H1 (cell line): ENCODE measurements around the gene HNRNPAB. TPM values are rescaled to one million over a fixed set of nuclear protein-coding genes. Genes with fewer than 3 reads are reported as not detected.

Experiments used
- CTCF ChIA-PET: fragments of 300-600 bp; sonication (Branson Sonifier 250); formaldehyde crosslinking; loops from one replicate; lab custom pipeline; 2021; ENCODE audit not compliant: partially characterized antibody; lab: Charles Lee
- POLR2A ChIA-PET: fragments of 300-600 bp; sonication (Branson Sonifier 250); formaldehyde crosslinking; loops from one replicate; lab custom pipeline; 2021; ENCODE audit warnings: inconsistent platforms; ENCODE audit not compliant: partially characterized antibody; lab: Charles Lee
- DNase-seq, 2 experiments: peaks; one replicate each; pipeline versions ENCODE4 v3.0.0 to v3.0.0-alpha.2; 2010 to 2022; ENCODE audit warnings: low spot score in 2 of 2, low read depth in 1 of 2, mixed read lengths in 1 of 2
- FAIRE-seq: peaks from 2 replicates; lab custom pipeline; 2011; peaks lifted over from hg19 to GRCh38; lab: Jason Lieb, UNC
- H2AFZ ChIP-seq: 2 replicates; pipeline ENCODE4 v1.8.1; 2012; ENCODE audit warnings: low read length, inconsistent platforms
- H2AK5ac ChIP-seq: 2 replicates; pipeline ENCODE4 v1.6.1; 2013; ENCODE audit warnings: low read depth, low read length
- H2BK120ac ChIP-seq: replicated peaks from 2 replicates; pipeline ENCODE3; 2013; ENCODE audit warnings: low read depth, low read length, inconsistent platforms
- H2BK12ac ChIP-seq: 2 replicates; pipeline ENCODE4 v1.6.1; 2013; ENCODE audit warnings: low read depth, low read length
- H2BK15ac ChIP-seq: 2 replicates; pipeline ENCODE4 v1.6.1; 2013; ENCODE audit warnings: low read length
- H2BK20ac ChIP-seq: 2 replicates; pipeline ENCODE4 v1.6.1; 2013; ENCODE audit warnings: low read length
- H2BK5ac ChIP-seq: 2 replicates; pipeline ENCODE4 v1.6.1; 2013; ENCODE audit warnings: low read depth, low read length
- H3K14ac ChIP-seq: 2 replicates; pipeline ENCODE4 v1.6.1; 2013; ENCODE audit warnings: inconsistent platforms; ENCODE audit not compliant: insufficient read length
- H3K18ac ChIP-seq: 2 replicates; pipeline ENCODE4 v1.6.1; 2013; ENCODE audit warnings: low read length; ENCODE audit errors: extremely low read depth
- H3K23ac ChIP-seq: 2 replicates; pipeline ENCODE4 v1.6.1; 2013; ENCODE audit warnings: inconsistent platforms; ENCODE audit not compliant: insufficient read length
- H3K23me2 ChIP-seq: 2 replicates; pipeline ENCODE4 v1.6.1; 2013; ENCODE audit warnings: low read depth, low read length
- H3K27ac ChIP-seq: 2 replicates; pipeline ENCODE4 v1.6.1; 2011; ENCODE audit warnings: low read depth, low read length, inconsistent platforms
- H3K27me3 ChIP-seq, 4 experiments: replicated peaks in 1 of 4; 1 replicate in 1 of 4; 2 replicates in 3 of 4; pipeline versions ENCODE4 v1.6.1 to v1.8.1; 2011 to 2013; ENCODE audit warnings: low read length in 3 of 4, mild to moderate bottlenecking in 3 of 4, inconsistent platforms in 2 of 4, mixed read lengths in 2 of 4, moderate library complexity in 1 of 4; ENCODE audit not compliant: control insufficient read depth in 3 of 4, insufficient read depth in 3 of 4; ENCODE audit errors: extremely low read depth in 1 of 4
- H3K36me3 ChIP-seq, 4 experiments: 2 replicates each; pipeline versions ENCODE4 v1.6.1 to v1.8.1; 2011 to 2013; ENCODE audit warnings: mild to moderate bottlenecking in 4 of 4, low read length in 3 of 4, moderate library complexity in 2 of 4, control low read depth in 1 of 4, inconsistent platforms in 1 of 4; ENCODE audit not compliant: insufficient read depth in 4 of 4, control insufficient read depth in 2 of 4
- H3K4ac ChIP-seq: replicated peaks from 2 replicates; pipeline ENCODE3; 2013; ENCODE audit warnings: low read length, low read depth, mixed read lengths, inconsistent platforms; ENCODE audit not compliant: insufficient read length
- H3K4me1 ChIP-seq, 4 experiments: replicated peaks in 1 of 4; 1 replicate in 1 of 4; 2 replicates in 3 of 4; pipeline versions ENCODE4 v1.6.1 to v1.8.1; 2011 to 2013; ENCODE audit warnings: low read length in 3 of 4, inconsistent platforms in 2 of 4, mixed read lengths in 1 of 4; ENCODE audit not compliant: insufficient read depth in 4 of 4, control insufficient read depth in 3 of 4
- H3K4me2 ChIP-seq, 2 experiments: 2 replicates each; pipeline versions ENCODE4 v1.6.1 to v1.8.1; 2011 to 2013; ENCODE audit warnings: low read depth in 2 of 2, low read length in 2 of 2, control low read depth in 1 of 2, inconsistent platforms in 1 of 2, mild to moderate bottlenecking in 1 of 2; ENCODE audit not compliant: insufficient read depth in 1 of 2
- H3K4me3 ChIP-seq, 4 experiments: fragments of 200-600, 300-600 bp in 1 of 4; sonication (generic), shearing (Covaris generic), sonication (Bioruptor Twin) in 1 of 4; 2 replicates each; pipeline versions ENCODE4 v1.5.1 to v1.8.1; 2011 to 2016; ENCODE audit warnings: low read length in 4 of 4, low read depth in 3 of 4, control low read depth in 2 of 4, inconsistent platforms in 2 of 4, mild to moderate bottlenecking in 2 of 4, mixed read lengths in 1 of 4, moderate library complexity in 1 of 4; ENCODE audit not compliant: insufficient read depth in 2 of 4; ENCODE audit errors: extremely low read depth in 1 of 4
- H3K56ac ChIP-seq: replicated peaks from 2 replicates; pipeline ENCODE3; 2013; ENCODE audit warnings: low read depth, mild to moderate bottlenecking, mixed read lengths, low read length, inconsistent platforms; ENCODE audit not compliant: insufficient read length
- H3K79me1 ChIP-seq: 2 replicates; pipeline ENCODE4 v1.6.1; 2013; ENCODE audit warnings: low read depth, low read length, control low read depth
- H3K79me2 ChIP-seq, 2 experiments: 2 replicates each; pipeline versions ENCODE4 v1.6.1 to v1.8.1; 2012 to 2013; ENCODE audit warnings: low read length in 2 of 2, mild to moderate bottlenecking in 2 of 2, inconsistent platforms in 1 of 2; ENCODE audit not compliant: insufficient read depth in 2 of 2, control insufficient read depth in 1 of 2
- H3K9ac ChIP-seq, 4 experiments: replicated peaks in 1 of 4; 1 replicate in 1 of 4; 2 replicates in 3 of 4; pipeline versions ENCODE4 v1.6.1 to v1.8.1; 2011 to 2013; ENCODE audit warnings: low read depth in 3 of 4, low read length in 3 of 4, control low read depth in 2 of 4, mild to moderate bottlenecking in 2 of 4, moderate library complexity in 2 of 4, inconsistent platforms in 1 of 4; ENCODE audit errors: extremely low read depth in 1 of 4
- H3K9me3 ChIP-seq, 2 experiments: 2 replicates each; pipeline versions ENCODE4 v1.6.1 to v1.8.1; 2012 to 2013; ENCODE audit warnings: mild to moderate bottlenecking in 2 of 2, moderate library complexity in 2 of 2, control low read depth in 1 of 2, inconsistent platforms in 1 of 2, low read depth in 1 of 2, low read length in 1 of 2, mixed read lengths in 1 of 2; ENCODE audit not compliant: insufficient read depth in 2 of 2
- H4K20me1 ChIP-seq, 2 experiments: replicated peaks in 1 of 2; 2 replicates each; pipeline versions ENCODE3 to v1.8.1; 2011 to 2013; ENCODE audit warnings: inconsistent platforms in 2 of 2, low read length in 2 of 2, mild to moderate bottlenecking in 1 of 2; ENCODE audit not compliant: insufficient read depth in 2 of 2, control insufficient read depth in 1 of 2
- H4K5ac ChIP-seq: 2 replicates; pipeline ENCODE4 v1.6.1; 2013; ENCODE audit warnings: low read length, low read depth, mixed read lengths, inconsistent platforms; ENCODE audit not compliant: insufficient read length
- H4K8ac ChIP-seq: 2 replicates; pipeline ENCODE4 v1.8.0; 2013; ENCODE audit warnings: mild to moderate bottlenecking, moderate library complexity, low read length, inconsistent platforms; ENCODE audit not compliant: insufficient read depth; ENCODE audit errors: extremely low read depth
- H4K91ac ChIP-seq: replicated peaks from 2 replicates; pipeline ENCODE3; 2013; ENCODE audit warnings: low read length, mixed read lengths, inconsistent platforms; ENCODE audit not compliant: insufficient read length
- CHD2 ChIP-seq: IDR thresholded peaks from 2 replicates; pipeline ENCODE4 v1.6.1; 2012; ENCODE audit warnings: low read length, improper control_type of control experiment
- GTF2F1 ChIP-seq: IDR thresholded peaks from 2 replicates; pipeline ENCODE4 v1.6.1; 2012; ENCODE audit warnings: low read depth, low read length, improper control_type of control experiment, borderline replicate concordance
- WGBS, 2 experiments: shearing (Covaris generic) in 1 of 2; methylation state at CpG; one replicate each; pipeline versions ENCODE4 v1.1.6 to v1.1.7; 2013 to 2015; ENCODE audit warnings: low lambda C conversion rate in 2 of 2, mixed read lengths in 2 of 2, inconsistent platforms in 1 of 2, low coverage in 1 of 2, missing lambda C conversion rate in 1 of 2; ENCODE audit not compliant: insufficient replicate concordance in 2 of 2, insufficient coverage in 1 of 2, insufficient read length in 1 of 2; ENCODE audit errors: extremely low coverage in 1 of 2, missing lambda C conversion rate in 1 of 2; 5-methylcytosine and 5-hydroxymethylcytosine counted together
- polyA plus RNA-seq, 7 experiments: library from polyadenylated mRNA; depleted of rRNA in 3 of 7; stranded (reverse) in 5 of 7; unstranded in 2 of 7; fragments of >200 nt in 5 of 7; fragments of 200-250 nt in 2 of 7; gene quantifications; 1 replicate in 5 of 7; 2 replicates in 1 of 7; 4 replicates in 1 of 7; pipeline versions ENCODE4 v1.2.1 to v1.2.3, GENCODE V29; 2011 to 2013; ENCODE audit warnings: missing spikeins in 2 of 7, mixed read lengths in 2 of 7
- total RNA-seq: library from RNA; stranded (reverse); fragmentation: NEBNext Ultra II Directional; extraction: Animal tissue kit (Norgen Biotek cat#: 25700); gene quantifications from 2 replicates; pipeline ENCODE4 v1.2.1, GENCODE V29; 2021

The HNRNPAB gene
- total and polyA plus RNA-seq, 2 of the 8 experiments (the other 6 are each of a cell fraction or from before 2014, with no cell fraction given) = 373 to 563 TPM

- Histone ChIP-seq H2BK5ac (no peak overlapping the region), H2BK15ac (no peak overlapping the region), H3K23ac (no peak overlapping the region), H4K20me1 (no peaks in the 10 kb centered on the region), H3K36me3 (no peaks in the 10 kb centered on the region), H3K4ac (no peak overlapping the region), H2AFZ (no peak overlapping the region), H3K9me3 (no peaks in the 10 kb centered on the region), H3K56ac (no peak overlapping the region), H3K27me3 (no peaks in the 10 kb centered on the region), H2BK20ac (no peak overlapping the region), H2BK12ac (no peak overlapping the region), H3K79me1 (peaks cover under 1% of the 10 kb centered on the region; the same call in 1 of the 2 replicates), H3K4me3 (no peak overlapping the region), H3K9ac (no peak overlapping the region), H4K91ac (no peak overlapping the region), H3K27ac (no peak overlapping the region), H4K5ac (no peak overlapping the region), H3K79me2 (peaks cover 0 to under 1% of the 10 kb centered on the region in 2 experiments; a peak in 1 of 4 replicates), H3K4me2 (no peak overlapping the region), H3K4me1 (peaks cover 0 to 12% (median 4%) of the 10 kb centered on the region in 4 experiments; a peak in 5 of 7 replicates), H4K8ac (no peak overlapping the region), H2AK5ac (no peak overlapping the region), H2BK120ac (no peak overlapping the region), H3K14ac (no peak overlapping the region), H3K18ac (no peak overlapping the region), H3K23me2 (peaks cover 5% of the 10 kb centered on the region; the same call in 1 of the 2 replicates)
- TF ChIP-seq GTF2F1 (no peak), CHD2 (no peak)
- CTCF ChIA-PET = interaction anchor here (1.1 to 1.2 kb wide), 3 partner anchors 12 to 146 kb away, joined by 3 to 5 read pairs (median 3); no protein-coding TSS in a partner anchor
- FAIRE-seq (no peak), DNase-seq (no peak)
- POLR2A ChIA-PET = interaction anchor here (1.1 to 21.6 kb wide), 3 partner anchors 8 to 26 kb away, joined by 3 to 507 read pairs (median 3); partner anchors contain the start of gene HNRNPAB
- 89% methylated on average over 4 of the region's 4 CpGs; no CpG with 5 or more reads in 1 of the 2 experiments for WGBS, 2 experiments
Observed at GRCh38 chr5:178236679-178237078, 32.3 kb downstream of the HNRNPAB start.
